Right lung (tissue), 5 donors: Measurements from ENCODE around the gene PFKL. TPM values are rescaled to one million over a fixed set of nuclear protein-coding genes. Genes with fewer than 3 reads are reported as not detected.

Experiments
- DNase-seq, 2 donors: peaks; one replicate each; pipeline ENCODE4 v3.0.0-alpha.2; 2013
- polyA plus RNA-seq, 5 donors: library from polyadenylated mRNA; unstranded; fragments of 120-200 nt; gene quantifications; one replicate each; pipeline versions ENCODE4 v1.2.1 to v1.2.3, GENCODE V29; 2013; ENCODE audit warnings: inconsistent platforms in 1 of 5, low replicate concordance in 1 of 5; ENCODE audit not compliant: insufficient read length in 5 of 5, insufficient read depth in 1 of 5

The PFKL gene
- polyA plus RNA-seq, 5 donors: 65.3 to 121 (median 90.0) TPM

- no peak for DNase-seq
Measured at GRCh38 chr21:44326272-44326647, 26.4 kb downstream of the PFKL start.

- no peak for DNase-seq
Measured at GRCh38 chr21:44326716-44327602, 27.1 kb downstream of the PFKL start.

GRCh38 chr21:44327603-44327974 is 27.7 kb downstream of the PFKL start:
- no peak for DNase-seq

GRCh38 chr21:44328242-44328895 is 28.5 kb downstream of the PFKL start:
- DNase-seq: no peak

- DNase-seq: no peak
Measured at GRCh38 chr21:44329086-44329889, 29.4 kb downstream of the PFKL start.

- no peak for DNase-seq
Measured at GRCh38 chr21:44329971-44330681, 30.3 kb downstream of the PFKL start.

- no peak for DNase-seq
Measured at GRCh38 chr21:44330698-44331097, 30.8 kb downstream of the PFKL start.

GRCh38 chr21:44331209-44331608 is 31.4 kb downstream of the PFKL start:
- DNase-seq: no peak

GRCh38 chr21:44331650-44332307 is 31.9 kb downstream of the PFKL start:
- DNase-seq: no peak

GRCh38 chr21:44332383-44332782 is 32.5 kb downstream of the PFKL start:
- no peak for DNase-seq

GRCh38 chr21:44332965-44333364 is 33.1 kb downstream of the PFKL start:
- DNase-seq: no peak

GRCh38 chr21:44333509-44334328 is 33.9 kb downstream of the PFKL start:
- DNase-seq: peak in 1 of 2 donors; percentile 16

GRCh38 chr21:44334329-44335030 is 34.6 kb downstream of the PFKL start:
- no peak for DNase-seq

- DNase-seq: no peak
Measured at GRCh38 chr21:44335266-44336059, 35.6 kb downstream of the PFKL start.

GRCh38 chr21:44337449-44337848 is 37.6 kb downstream of the PFKL start:
- DNase-seq: no peak

GRCh38 chr21:44337941-44338895 is 38.4 kb downstream of the PFKL start:
- DNase-seq: peak; percentile 57 to 64
